ENCODE data around the gene C11orf71.

C11orf71 gene

DNA sequence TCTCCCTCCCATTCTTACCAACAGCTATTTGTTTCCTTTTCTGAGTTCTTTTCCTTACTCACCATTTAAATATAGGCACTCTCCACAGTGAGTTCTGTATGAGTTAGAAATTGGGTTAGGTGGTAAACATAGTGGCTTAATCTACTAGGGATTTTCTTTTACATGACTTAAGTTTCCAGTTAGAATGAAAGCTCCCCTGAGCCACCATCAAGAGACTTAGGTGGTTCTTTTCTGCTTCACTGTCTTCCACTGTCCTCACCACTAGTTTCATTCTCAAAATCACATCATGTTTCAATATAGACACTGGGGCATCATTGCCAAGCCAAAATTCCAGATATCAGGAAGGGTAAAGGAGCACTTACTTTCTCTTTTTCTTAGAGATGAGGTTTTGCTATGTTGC is 30.0 kb upstream of the C11orf71 start:
- no peaks in the 10 kb centered on the region for H3K36me3 ChIP-seq (ENCODE audit: insufficient read depth, low read length)
- H3K9ac ChIP-seq (ENCODE audit: low read length): no peak overlapping the region
- H3K27me3 ChIP-seq (ENCODE audit: insufficient read depth, low read length): no peaks in the 10 kb centered on the region
- no peaks in the 10 kb centered on the region for H3K4me1 ChIP-seq (ENCODE audit: insufficient read depth, low read length, severe bottlenecking)
- no peak overlapping the region for H3K4me3 ChIP-seq (ENCODE audit: low read depth, low read length, poor library complexity, severe bottlenecking)
- H3F3A ChIP-seq (ENCODE audit: insufficient read depth, low read length): no peaks in the 10 kb centered on the region
- no peaks in the 10 kb centered on the region for H3K79me2 ChIP-seq (ENCODE audit: insufficient read depth, low read length)
- no peaks in the 10 kb centered on the region for H3K9me3 ChIP-seq (ENCODE audit: low read length)
- no peak overlapping the region for H3K27ac ChIP-seq (ENCODE audit: low read depth, low read length, poor library complexity, severe bottlenecking)
- H3K4me2 ChIP-seq (ENCODE audit: low read length): no peak overlapping the region
- TF ChIP-seq EZH2 (IDR thresholded peaks at IDR 0.05; ENCODE audit: borderline replicate concordance, low read length): no peak
- TF ChIP-seq, protein P1, sequence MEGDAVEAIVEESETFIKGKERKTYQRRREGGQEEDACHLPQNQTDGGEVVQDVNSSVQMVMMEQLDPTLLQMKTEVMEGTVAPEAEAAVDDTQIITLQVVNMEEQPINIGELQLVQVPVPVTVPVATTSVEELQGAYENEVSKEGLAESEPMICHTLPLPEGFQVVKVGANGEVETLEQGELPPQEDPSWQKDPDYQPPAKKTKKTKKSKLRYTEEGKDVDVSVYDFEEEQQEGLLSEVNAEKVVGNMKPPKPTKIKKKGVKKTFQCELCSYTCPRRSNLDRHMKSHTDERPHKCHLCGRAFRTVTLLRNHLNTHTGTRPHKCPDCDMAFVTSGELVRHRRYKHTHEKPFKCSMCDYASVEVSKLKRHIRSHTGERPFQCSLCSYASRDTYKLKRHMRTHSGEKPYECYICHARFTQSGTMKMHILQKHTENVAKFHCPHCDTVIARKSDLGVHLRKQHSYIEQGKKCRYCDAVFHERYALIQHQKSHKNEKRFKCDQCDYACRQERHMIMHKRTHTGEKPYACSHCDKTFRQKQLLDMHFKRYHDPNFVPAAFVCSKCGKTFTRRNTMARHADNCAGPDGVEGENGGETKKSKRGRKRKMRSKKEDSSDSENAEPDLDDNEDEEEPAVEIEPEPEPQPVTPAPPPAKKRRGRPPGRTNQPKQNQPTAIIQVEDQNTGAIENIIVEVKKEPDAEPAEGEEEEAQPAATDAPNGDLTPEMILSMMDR (IDR thresholded peaks at IDR 0.05; ENCODE audit: low read length): no peak
- no peak overlapping the region for H2AFZ ChIP-seq (ENCODE audit: low read length)
- H3K9me2 ChIP-seq (ENCODE audit: low read depth, low read length): no peaks in the 10 kb centered on the region
- no peaks in the 10 kb centered on the region for H4K20me1 ChIP-seq (ENCODE audit: insufficient read depth, low read length)

DNA sequence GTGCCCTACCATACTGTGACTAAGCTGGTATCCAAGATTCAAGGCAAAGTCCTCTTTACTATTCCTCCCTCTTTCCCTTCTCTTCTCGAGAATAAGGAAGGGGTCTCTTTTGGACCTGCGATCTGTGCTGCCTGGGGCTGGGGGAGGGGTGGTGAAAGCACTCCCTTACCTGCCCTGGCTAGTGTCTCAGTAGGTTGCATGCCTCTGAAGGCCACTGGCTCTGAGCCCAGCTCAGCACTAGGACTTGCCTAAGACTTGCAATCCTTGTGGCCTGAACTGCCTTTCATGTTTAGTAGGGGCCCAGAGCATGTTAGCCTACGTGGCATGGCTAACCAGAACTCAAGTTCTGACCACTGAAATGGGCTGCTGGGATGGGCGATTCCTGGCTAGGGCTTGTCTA is 26.0 kb upstream of the C11orf71 start:
- Histone ChIP-seq H3K4me1 (ENCODE audit: insufficient read depth, low read length, severe bottlenecking) (no peaks in the 10 kb centered on the region), H3K27ac (ENCODE audit: low read depth, low read length, poor library complexity, severe bottlenecking) (no peak overlapping the region), H3K27me3 (ENCODE audit: insufficient read depth, low read length) (no peaks in the 10 kb centered on the region), H3K79me2 (ENCODE audit: insufficient read depth, low read length) (no peaks in the 10 kb centered on the region), H2AFZ (ENCODE audit: low read length) (no peak overlapping the region), H3K9me2 (ENCODE audit: low read depth, low read length) (no peaks in the 10 kb centered on the region), H4K20me1 (ENCODE audit: insufficient read depth, low read length) (no peaks in the 10 kb centered on the region), H3K36me3 (ENCODE audit: insufficient read depth, low read length) (no peaks in the 10 kb centered on the region), H3F3A (ENCODE audit: insufficient read depth, low read length) (no peaks in the 10 kb centered on the region), H3K9ac (ENCODE audit: low read length) (no peak overlapping the region), H3K9me3 (ENCODE audit: low read length) (no peaks in the 10 kb centered on the region), H3K4me2 (ENCODE audit: low read length) (no peak overlapping the region), H3K4me3 (ENCODE audit: low read depth, low read length, poor library complexity, severe bottlenecking) (no peak overlapping the region)
- TF ChIP-seq, protein P1 (IDR thresholded peaks at IDR 0.05; ENCODE audit: low read length): no peak
- no peak for TF ChIP-seq EZH2 (IDR thresholded peaks at IDR 0.05; ENCODE audit: borderline replicate concordance, low read length)

DNA sequence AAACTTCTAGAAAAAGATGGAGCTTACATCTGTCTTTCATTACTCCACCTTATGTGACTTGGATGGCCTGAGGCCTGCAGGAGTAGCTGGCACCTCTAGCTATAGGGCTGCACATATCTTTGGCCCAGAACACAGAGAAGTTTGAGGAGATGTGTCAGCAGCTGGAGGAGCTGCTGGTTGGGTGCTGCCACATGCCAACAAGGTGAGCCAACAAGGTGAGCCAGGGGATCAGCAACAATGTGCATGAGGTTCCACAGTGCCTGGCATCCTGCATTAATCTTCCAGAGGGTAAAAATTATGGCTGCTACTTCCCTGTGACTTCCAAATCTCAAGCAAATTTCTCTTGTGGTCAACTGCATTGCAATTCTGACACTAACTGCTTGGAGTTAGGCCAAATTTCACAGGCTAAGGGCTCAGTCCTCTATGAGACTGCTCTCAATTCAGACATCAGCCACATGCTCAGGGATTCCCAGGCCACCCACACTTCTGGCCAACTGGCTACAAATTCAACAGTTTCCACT is 16.2 kb upstream of the C11orf71 start:
- Histone ChIP-seq H3K9me3 (ENCODE audit: low read length) (no peaks in the 10 kb centered on the region), H3F3A (ENCODE audit: insufficient read depth, low read length) (no peaks in the 10 kb centered on the region), H3K36me3 (ENCODE audit: insufficient read depth, low read length) (no peaks in the 10 kb centered on the region), H3K9me2 (ENCODE audit: low read depth, low read length) (no peaks in the 10 kb centered on the region), H3K4me3 (ENCODE audit: low read depth, low read length, poor library complexity, severe bottlenecking) (no peak overlapping the region), H2AFZ (ENCODE audit: low read length) (no peak overlapping the region), H3K27ac (ENCODE audit: low read depth, low read length, poor library complexity, severe bottlenecking) (no peak overlapping the region), H3K4me1 (ENCODE audit: insufficient read depth, low read length, severe bottlenecking) (no peaks in the 10 kb centered on the region), H3K4me2 (ENCODE audit: low read length) (no peak overlapping the region), H3K27me3 (ENCODE audit: insufficient read depth, low read length) (no peaks in the 10 kb centered on the region), H3K79me2 (ENCODE audit: insufficient read depth, low read length) (no peaks in the 10 kb centered on the region), H4K20me1 (ENCODE audit: insufficient read depth, low read length) (no peaks in the 10 kb centered on the region), H3K9ac (ENCODE audit: low read length) (no peak overlapping the region)
- TF ChIP-seq, protein P1 (IDR thresholded peaks at IDR 0.05; ENCODE audit: low read length): no peak
- TF ChIP-seq EZH2 (IDR thresholded peaks at IDR 0.05; ENCODE audit: borderline replicate concordance, low read length): no peak

All from OCI-LY1 (cell line).